AG09309 (cell line): Measurements from ENCODE around the gene SLC27A4.

Source experiments
- DNase-seq: peaks from one replicate; pipeline ENCODE4 v3.0.0-alpha.2; 2010; ENCODE audit warnings: low read depth
- H3K4me3 ChIP-seq: 2 replicates; pipeline ENCODE4 v1.5.1; 2011; ENCODE audit warnings: mild to moderate bottlenecking, low read depth, low read length, moderate library complexity; ENCODE audit not compliant: control insufficient read depth
- TF ChIP-seq, protein P1 (sequence below): IDR thresholded peaks from 2 replicates; pipeline ENCODE4 v1.5.1; 2011; ENCODE audit warnings: mild to moderate bottlenecking, low read depth, low read length, inconsistent platforms; ENCODE audit not compliant: insufficient read depth, control insufficient read depth; ENCODE audit errors: missing control alignments

Gene SLC27A4

DNA sequence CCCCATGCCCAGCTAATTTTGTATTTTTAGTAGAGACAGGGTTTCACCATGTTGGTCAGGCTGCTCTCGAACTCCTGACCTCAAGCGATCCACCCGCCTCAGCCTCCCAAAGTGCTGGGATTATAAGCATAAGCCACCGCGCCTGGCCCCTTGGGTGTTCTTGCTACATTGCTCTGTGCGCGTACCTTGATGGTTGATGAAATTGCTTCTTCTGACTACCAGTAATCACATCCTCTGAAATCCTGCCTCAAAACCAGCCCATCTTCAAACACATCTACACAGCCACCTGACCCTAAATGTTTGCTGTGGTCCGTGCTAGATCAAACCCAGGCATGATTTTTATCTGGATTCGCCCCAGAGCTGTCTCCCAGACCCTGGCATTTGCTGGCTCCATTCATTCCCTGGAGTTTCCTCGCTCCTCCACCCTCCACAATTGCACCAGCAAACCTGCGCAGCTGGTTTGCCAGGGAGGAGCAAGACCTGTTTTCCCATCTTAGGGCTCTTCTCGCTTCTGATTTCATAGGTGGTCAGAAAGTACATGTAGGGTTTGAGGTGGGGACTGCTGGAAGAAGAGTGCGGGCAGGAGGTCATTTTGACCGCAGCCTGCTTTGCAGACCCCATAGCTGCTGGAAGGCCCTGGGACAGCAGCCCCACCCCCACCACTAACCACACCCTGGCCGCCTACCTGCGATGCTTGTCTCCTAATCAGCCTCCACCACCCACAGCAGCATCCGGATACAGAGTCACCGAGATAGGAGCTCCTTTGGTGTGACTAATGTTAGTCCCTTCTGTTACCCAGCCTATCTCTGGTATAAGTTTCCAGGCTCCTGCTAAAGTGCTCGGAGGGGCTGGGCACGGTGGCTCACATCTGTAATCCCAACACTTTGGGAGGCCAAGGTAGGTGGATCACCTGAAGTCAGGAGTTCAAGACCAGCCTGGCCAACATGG, 41.5 kb upstream of the SLC27A4 start:
- no peak for DNase-seq
- H3K4me3 ChIP-seq, result no peak overlapping the region
- TF ChIP-seq, protein P1, sequence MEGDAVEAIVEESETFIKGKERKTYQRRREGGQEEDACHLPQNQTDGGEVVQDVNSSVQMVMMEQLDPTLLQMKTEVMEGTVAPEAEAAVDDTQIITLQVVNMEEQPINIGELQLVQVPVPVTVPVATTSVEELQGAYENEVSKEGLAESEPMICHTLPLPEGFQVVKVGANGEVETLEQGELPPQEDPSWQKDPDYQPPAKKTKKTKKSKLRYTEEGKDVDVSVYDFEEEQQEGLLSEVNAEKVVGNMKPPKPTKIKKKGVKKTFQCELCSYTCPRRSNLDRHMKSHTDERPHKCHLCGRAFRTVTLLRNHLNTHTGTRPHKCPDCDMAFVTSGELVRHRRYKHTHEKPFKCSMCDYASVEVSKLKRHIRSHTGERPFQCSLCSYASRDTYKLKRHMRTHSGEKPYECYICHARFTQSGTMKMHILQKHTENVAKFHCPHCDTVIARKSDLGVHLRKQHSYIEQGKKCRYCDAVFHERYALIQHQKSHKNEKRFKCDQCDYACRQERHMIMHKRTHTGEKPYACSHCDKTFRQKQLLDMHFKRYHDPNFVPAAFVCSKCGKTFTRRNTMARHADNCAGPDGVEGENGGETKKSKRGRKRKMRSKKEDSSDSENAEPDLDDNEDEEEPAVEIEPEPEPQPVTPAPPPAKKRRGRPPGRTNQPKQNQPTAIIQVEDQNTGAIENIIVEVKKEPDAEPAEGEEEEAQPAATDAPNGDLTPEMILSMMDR, result no peak

DNA sequence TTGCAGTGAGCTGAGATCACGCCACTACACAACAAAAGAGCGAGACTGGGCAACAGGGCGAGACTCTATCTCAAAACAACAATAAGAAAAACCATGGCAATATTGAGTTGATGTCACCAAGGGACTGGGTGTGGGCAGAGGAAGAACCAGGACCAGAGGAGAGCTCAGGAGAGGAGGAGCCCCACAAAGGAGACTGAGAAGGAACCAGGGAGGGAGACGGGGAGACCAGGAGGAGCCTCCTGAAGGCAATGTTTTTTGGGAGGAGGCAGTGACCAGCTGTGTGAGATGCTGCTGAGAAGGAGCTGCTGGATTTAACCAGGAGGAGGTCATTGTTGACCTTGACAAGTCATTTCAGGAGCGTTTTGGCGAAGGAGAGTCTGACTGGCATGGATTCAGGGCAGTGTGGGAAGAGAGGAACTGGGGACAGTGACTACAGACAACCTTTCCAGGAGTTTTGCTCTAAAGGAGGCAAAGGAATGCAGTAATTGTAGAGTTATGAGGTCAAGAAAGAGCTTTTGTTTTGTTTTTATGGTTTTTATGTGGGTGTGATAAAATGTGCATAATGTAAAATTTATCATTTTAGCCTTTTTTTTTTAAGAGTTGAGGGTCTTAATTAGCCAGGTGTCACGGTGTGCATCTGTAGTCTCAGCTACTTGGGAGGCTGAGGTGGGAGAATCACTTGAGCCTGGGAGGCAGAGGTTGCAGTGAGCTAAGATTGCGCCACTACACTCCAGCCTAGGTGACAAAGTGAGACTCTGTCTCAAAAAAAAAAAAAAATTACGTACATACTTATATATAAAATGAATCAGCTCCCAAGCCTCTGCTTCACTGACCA, 36.0 kb upstream of the SLC27A4 start:
- DNase-seq, result no peak
- no peak overlapping the region for H3K4me3 ChIP-seq
- TF ChIP-seq, protein P1, result no peak

DNA sequence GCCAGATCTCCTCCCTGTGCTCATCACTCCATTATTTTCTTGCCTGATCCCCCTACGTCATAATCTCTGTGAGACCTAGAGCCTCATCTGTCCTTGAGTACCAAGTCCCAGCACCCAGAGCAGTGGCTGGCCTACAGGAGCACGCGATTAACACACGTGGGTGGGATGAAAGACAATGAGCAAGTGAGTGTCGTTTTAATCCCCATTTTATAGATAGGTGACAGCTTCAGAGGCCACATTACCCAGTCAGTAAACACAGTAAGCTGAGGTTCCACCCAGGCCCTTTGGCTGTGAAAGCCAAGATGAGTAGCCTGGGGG, 35.4 kb upstream of the SLC27A4 start:
- no peak overlapping the region for H3K4me3 ChIP-seq
- TF ChIP-seq, protein P1, result no peak
- no peak for DNase-seq

DNA sequence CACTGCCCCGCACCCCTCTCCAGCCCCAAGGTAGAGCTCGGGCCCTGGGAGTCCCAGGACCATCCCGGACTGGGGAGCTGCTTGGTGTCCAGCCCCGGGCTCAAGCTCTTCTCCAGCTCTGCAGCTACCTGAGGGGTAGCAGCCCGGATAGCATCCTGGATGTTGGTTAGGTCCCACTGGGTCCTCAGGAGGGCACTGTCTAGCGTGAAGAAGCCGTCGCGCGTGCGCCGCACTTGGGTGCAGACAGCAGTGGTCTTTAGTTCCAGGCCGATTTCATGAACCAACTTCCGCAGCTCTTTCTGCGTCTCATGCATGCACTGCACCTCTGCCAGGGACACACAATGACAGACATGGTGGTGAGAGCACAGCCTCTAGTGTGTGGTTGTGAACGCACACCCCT, 30.8 kb upstream of the SLC27A4 start:
- no peak for DNase-seq
- H3K4me3 ChIP-seq, result no peak overlapping the region
- TF ChIP-seq, protein P1, result no peak

DNA sequence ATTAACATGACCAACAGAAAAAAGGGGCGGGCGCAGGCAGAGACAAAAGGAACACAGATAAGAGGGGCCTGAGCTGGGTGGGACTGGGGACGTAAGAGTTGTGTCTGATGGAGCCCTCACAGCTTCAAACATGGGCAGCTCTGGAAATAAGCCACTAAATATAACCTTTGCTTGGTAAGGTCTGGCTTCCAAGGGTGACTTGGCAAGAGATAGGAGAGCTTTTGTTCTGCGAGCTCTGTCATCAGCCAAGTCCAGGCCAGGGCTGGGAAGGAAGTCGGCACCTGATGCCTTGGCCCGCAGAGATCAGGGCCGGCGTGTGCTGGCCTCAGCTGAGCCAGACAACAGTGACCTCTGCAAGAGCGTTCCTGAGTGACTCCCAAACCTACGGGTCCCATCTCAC, 29.9 kb upstream of the SLC27A4 start:
- TF ChIP-seq, protein P1, result no peak
- DNase-seq, result no peak
- no peak overlapping the region for H3K4me3 ChIP-seq

DNA sequence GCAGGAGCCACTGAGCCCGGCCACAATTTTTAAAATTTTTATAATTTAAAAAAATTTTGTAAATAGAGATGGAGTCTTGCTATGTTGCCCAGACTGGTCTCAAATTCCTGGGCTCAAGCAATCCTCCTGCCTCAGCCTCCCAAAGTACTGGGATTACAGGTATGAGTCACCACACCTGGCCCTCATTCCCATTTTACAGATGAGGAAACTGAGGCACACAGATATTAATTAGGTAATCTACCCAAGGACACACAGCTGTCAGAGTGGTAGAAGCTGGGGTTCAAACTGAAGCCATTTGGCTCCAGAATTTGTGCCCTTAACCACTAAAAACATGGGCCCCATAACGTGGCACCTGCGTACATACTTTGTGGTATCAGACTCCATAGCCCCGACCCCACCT, 25.6 kb upstream of the SLC27A4 start:
- TF ChIP-seq, protein P1, result no peak
- H3K4me3 ChIP-seq, result no peak overlapping the region
- no peak for DNase-seq
